M059J (cell line): ENCODE results near the gene SIGLEC9. TPM values are rescaled to one million over a fixed set of nuclear protein-coding genes. Genes with fewer than 3 reads are reported as not detected.
"Not testable (repeated sequence)": the region's sequence is repeated elsewhere in the genome, so short reads cannot be mapped to it uniquely, and the experiment has no call there.

Experiments
- DNase-seq: peaks from one replicate; pipeline ENCODE4 v3.0.0-alpha.2; 2012; ENCODE audit warnings: low read depth
- total RNA-seq: library from RNA; depleted of rRNA; stranded (reverse); fragments of >200 nt; shearing (Covaris generic); gene quantifications from 2 replicates; pipeline ENCODE4 v1.2.3, GENCODE V29; 2014

SIGLEC9 gene
- total RNA-seq, 1 experiment from 2014 or later = 0.27 TPM

DNA sequence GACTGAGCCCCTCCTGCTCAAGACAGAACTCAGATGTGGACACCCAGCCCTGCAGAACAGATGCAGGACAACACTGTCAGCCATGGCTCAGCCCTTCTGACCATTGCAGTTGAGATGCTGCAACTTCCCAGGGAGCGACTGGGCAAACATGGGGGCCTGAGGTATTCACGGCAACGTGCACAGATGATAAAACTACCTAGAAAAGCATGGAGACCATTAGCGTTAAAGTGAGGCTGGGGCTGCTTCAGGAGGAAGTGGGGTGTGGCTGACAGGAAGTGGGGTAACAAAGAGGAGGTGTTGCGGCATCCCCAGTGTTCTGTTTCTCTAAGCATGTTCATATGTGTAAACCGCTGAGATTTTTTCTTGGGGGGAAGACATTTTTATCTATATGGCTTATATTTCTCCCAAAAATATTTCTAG is 1.3 kb upstream of the SIGLEC9 start:
- DNase-seq = no peak

DNA sequence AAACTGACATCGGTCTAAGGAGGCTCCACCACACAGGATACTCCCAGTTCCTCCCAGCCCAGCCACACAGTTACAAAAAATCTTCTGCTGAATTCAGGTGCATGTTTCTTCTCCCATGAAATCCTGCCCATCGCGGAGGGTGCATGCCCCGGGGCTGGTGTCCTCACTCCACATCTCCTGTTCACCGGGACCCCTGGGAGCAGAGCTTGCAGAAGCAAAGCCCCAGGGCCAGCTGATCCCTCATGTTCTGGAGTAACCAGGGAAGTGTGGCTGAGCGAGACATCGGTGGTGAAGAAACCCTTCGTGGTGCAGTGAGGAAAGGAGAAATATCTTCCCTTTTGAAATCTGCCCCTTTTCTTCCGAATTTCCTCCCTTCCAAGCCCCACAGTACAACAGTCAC is 904 bp upstream of the SIGLEC9 start:
- no peak for DNase-seq

DNA sequence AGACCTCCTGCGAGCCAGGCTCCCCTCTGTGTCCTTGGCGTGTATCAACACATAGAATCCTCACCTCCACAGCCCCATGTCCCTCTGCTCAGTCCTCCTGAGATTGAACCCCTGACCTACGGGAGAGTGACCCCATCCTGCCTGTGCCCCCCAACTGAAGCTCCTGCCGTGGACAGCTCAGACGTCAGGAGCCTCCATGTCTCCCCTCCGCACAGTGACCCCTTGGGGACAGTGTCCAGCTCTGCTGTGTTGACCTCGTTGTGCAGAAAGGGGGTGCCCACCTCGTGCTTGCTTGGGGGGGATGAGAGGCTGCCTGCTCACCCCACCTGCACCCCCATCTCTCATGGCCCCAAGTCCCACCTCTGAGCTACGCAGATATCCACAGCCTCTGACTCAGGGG is 490 bp upstream of the SIGLEC9 start:
- DNase-seq = no peak

DNA sequence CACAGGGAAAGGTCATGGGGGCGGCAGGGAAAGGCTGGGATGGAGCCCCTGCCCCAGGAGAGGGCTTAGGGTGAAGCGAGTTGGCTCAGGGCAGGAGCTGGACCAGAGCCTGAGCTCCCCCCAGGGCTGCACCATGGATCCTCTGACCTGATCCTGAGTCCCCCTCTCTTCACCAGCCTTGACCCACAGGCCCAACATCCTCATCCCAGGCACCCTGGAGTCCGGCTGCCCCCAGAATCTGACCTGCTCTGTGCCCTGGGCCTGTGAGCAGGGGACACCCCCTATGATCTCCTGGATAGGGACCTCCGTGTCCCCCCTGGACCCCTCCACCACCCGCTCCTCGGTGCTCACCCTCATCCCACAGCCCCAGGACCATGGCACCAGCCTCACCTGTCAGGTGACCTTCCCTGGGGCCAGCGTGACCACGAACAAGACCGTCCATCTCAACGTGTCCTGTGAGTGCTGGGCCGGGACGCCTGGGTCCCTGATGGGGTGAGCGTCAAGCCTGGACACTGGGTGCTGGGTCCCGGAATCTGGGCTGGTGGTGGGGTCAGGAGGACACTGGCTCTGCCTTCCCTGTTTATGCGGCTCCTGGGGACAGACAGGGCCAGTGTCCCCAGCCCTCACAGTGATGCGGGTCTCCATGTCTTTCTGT is 842 bp downstream of the SIGLEC9 start:
- DNase-seq = no peak

DNA sequence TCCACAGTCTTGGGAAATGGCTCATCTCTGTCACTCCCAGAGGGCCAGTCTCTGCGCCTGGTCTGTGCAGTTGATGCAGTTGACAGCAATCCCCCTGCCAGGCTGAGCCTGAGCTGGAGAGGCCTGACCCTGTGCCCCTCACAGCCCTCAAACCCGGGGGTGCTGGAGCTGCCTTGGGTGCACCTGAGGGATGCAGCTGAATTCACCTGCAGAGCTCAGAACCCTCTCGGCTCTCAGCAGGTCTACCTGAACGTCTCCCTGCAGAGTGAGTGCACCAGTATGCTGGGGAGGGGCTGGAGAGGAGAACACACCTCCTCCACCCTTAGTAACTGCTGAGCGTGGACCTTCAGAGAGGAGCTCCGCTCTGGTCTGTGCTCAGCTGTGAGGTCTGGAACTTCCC is 2.3 kb downstream of the SIGLEC9 start:
- no peak for DNase-seq

DNA sequence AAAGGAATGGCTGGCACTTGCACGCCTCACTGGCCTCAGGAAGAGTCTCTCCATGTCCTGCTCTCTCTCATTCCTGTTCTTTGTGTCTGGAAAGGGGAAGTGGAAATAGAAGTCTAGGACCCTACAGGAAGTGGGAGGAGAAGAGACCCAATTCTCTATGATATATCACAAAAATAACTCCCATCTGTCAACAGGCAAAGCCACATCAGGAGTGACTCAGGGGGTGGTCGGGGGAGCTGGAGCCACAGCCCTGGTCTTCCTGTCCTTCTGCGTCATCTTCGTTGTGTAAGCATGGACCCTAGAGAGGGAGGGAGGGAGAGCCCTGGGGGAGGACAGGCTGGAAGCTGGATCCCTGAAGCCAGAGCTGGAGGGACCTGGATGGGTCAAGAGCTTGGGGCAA is 3.0 kb downstream of the SIGLEC9 start:
- no peak for DNase-seq

DNA sequence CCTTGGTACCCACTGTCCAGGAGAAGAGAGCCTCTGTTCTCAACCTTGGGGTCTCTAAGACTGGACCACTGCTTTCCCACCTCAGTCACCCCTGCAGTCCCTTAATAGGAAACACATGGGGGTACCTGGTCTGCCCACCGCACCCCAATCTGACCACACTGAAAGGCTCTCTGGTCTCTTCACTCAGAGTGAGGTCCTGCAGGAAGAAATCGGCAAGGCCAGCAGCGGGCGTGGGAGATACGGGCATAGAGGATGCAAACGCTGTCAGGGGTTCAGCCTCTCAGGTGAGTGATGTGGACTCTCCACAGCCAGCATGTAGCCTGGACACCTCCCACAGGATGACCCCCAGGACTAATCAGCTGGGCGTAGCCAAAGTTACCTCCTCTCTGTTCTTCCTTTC is 3.5 kb downstream of the SIGLEC9 start:
- DNase-seq = no peak

DNA sequence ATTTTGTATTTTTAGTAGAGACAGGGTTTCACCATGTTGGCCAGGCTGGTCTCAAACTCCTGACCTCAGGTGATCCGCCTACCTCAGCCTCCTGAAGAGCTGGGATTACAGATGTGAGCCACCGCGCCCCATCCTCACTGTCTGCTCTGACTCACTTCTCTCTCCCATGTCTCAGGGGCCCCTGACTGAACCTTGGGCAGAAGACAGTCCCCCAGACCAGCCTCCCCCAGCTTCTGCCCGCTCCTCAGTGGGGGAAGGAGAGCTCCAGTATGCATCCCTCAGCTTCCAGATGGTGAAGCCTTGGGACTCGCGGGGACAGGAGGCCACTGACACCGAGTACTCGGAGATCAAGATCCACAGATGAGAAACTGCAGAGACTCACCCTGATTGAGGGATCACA is 5.0 kb downstream of the SIGLEC9 start:
- no peak for DNase-seq

DNA sequence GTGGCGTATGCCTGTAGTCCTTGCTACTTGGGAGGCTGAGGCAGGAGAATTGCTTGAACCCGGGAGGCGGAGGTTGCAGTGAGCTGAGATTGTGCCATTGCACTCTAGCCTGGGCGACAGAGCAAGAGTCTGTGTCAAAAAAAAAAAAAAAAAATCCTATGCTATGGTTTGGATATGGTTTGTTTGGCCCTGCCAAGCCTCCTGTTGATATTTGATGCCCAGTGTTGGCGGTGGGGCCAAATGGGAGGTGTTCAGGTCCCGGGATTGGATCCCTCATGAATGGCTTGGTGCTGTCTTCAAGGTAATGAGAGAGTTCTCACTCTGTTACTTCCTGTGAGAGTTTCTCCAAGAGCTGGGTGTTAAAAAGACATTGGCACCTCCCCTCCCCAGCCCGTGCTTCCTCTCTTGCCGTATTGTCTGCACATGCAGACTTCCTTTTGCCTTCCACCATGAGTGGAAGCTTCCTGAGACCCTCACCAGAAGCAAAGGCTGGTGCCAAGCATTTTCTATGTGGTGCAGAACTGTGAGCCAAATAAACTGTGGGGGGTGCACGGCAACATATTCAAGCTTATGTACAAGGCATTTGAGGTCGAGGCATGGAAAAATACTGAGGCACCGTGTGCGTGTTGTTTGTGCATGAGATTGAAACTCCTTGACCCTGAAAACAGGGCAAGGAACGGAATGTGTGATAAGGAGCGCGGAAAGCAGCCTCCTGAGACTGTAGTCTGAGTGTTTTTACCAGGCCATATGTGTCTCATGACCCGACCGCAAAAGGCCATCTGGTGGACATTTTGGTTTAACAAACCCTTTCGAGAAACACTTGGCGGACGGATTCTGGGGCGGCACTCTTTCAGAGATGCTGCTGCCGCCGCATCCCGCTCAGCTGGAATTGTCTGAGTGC is 7.3 kb downstream of the SIGLEC9 start:
- DNase-seq = no peak

DNA sequence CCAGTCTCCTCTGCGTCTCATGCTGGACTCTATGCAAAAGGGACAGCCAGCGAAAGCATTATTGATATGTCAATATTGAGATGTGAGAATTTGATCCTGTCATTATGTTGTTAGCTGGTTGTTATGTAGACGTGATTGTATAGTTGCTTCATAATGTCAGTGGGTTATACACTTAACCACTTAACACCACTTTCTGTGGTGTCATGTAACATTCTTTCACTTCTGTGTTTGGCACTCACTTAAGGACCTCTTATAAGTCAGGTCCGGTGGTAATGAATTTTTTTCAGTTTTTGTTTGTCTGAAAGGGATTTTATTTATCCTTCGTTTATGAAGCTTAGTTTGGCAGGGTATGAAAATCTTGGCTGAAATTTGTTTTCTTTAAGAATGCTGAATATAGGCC is 10.3 kb downstream of the SIGLEC9 start:
- DNase-seq = no peak

DNA sequence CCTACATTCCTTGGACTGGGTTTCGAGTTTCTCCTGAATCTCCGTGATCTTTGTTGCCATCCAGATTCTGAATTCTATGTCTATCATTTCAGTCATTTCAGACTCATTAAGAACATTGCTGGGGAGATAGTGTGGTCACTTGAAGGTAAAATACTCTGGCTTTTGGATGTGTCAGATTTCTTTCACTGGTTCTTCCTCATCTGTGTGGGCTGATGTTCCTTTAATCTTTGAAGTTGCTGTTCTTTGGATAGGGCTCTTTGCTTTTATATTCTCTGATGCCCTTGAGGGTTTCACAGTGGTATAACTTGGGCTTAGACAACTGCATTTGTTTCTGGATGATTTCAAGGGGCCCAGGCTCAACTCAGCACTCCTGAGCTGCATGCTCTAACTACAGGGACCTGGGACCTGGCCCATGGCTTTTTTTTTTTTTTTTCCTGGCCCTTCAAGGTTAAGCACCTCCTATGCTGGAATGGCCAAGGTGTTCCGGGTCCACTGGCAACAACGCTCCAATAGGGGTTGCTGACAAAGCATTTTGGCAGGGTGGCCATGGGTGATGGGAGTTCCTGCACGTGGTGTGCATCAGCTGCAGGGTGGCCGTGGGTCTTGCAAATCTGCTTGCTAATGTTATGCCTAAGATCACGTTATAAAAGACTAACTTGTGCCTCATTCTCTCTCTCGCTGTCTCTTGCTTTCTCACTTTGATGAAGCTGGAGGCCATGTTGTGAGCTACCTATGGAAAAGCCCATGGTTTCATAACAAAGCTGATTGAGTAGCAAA is 11.5 kb downstream of the SIGLEC9 start:
- DNase-seq = no peak

DNA sequence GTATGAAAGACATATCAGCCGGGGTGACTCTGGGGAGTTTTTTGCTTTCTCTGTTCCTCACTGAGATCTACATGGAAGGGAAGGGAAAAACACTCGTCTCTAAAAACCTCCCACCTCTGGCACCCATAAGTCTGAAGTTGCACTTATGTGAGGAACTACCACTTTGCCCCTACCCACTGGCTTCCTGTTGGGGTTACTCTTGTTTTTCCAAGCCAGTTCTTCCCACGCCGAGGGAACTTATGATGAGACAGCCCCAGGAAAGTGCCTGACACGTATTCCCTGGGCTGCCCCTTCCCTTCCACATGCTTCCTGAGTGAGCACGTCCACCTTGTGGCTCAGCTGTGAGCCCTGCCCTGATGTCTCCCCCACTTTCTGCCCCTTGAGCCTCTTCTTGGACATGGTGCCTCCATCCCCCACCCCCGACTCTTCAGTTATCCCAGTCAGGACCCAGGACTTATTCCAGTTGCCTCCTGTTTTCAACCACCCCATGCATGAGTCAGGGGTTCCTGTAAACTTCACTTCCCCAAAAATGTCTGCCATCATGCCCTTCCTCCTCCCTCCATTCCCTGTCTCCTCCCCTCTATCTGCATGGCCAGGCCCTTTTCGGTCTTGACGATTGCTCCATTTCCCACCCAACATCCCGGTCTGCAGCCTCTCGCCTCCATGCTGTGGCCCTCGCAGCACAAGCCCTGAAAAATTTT is 12.3 kb downstream of the SIGLEC9 start:
- no peak for DNase-seq

DNA sequence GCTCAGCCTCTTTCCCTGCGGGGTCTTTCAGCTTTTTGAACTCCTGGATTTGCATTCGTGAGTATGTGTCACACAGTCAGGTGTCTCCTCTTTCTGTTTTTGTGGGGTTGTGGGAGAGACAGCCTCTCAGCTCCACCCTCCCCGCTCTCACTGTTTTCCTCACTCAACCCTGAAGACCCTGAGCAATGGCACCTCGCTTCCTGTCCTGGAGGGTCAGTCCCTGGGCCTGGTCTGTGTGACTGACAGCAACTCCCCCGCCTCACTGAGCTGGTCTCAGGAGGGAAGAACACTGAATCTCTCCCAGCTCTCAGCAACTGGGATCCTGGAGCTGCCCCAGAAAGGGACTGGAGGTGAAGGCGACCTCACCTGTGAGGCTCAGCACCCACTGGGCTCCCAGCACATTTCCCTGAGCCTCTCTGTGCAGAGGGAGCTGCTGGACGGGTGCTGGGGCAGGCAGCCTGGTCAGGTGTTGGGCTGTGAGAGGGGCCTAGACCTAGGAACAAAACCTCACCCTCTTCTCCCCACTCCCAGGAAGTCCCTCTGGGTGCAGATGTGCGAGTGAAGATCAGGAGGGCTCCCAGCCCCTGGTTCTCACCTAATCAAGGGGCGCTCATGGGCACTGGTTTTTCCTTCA is 13.2 kb downstream of the SIGLEC9 start:
- DNase-seq = no peak

DNA sequence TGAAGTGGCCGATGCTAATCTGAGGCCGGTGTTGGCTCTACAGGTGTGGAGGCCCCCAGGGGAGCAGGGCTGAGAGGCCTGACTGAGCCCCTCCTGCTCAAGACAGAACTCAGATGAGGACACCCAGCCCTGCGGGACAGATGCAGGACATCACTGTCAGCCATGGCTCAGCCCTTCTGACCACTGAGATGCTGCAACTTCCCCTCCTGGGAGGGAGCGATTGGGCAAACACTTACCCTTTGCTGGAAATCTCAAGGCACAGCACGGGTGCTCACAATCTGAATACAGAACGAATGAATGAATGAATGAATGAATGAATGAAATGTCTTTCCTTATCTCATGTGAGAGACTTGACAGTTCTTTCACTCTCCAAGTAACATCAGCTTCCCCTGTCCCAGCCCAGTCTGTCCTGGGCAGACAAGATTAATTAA is 13.9 kb downstream of the SIGLEC9 start:
- no peak for DNase-seq

DNA sequence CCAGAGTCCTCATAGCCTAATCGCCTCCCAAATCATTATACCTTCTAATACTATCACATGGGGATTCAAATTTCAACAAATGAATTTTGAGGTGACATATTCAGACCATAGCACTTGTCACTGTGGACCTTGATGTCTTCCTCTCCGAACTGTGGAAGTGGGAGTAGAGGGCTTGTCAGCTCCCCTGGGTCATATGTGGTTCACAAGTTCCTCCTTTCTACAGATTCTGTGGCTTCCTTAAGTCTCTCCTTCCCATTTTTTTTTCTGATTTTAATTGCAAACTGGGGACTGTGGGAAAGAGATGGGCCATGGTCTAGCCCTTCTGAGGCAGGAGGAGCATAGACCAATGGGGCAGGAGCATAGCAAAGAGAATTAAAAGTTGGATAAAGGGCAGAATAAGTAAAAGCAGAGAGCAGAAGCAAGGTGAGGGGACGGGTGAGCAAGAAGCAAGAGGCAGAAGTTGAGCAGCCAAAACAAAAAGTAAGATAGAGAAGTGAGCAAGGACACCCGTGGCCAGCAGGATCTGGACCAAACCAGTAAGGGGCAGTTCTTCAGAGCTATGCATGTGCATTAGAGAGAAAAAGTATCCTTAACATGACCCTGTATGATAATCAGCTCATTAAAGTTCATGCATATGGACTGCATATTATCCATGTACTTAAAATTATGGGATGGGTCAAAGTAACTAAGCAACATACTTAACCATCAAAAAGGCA is 14.8 kb downstream of the SIGLEC9 start:
- DNase-seq = no peak

DNA sequence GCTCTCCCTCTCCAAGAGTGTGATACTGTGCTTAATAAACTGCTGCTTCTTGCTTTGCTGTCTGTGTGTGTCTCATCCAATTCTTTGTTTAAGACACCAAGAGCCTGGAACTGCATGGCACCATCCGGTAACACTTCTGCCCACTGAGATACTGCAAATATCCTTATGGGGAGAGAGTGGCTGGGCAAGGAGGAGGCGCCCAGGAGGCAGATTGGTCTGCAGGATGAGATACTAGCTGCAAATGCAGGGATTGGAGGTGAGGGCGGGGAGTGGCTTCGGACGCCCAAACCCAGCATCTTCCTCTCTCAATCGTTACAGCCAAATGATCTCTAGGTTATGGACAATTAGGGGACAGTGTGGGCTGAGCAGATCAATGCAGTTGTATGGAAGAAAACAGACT is 15.7 kb downstream of the SIGLEC9 start:
- no peak for DNase-seq

DNA sequence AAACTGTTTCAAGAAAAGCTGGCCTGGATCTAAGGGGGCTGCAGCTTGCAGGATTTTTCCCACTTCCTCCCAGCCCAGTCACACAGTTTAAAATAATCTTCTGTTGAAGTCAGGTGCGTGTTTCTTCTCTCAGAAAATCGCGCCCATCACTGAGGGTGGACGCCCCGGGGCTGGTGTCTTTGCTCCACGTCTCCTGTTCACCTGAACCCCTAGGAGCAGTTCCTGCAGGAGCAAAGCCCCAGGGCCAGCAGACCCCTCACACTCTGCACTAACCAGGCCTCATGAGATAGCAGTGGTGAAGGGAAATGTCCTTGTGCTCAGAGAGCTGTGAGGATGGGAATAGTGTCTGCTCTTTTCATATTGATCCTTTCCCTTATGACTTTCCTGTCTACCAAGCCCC is 16.5 kb downstream of the SIGLEC9 start:
- no peak for DNase-seq

DNA sequence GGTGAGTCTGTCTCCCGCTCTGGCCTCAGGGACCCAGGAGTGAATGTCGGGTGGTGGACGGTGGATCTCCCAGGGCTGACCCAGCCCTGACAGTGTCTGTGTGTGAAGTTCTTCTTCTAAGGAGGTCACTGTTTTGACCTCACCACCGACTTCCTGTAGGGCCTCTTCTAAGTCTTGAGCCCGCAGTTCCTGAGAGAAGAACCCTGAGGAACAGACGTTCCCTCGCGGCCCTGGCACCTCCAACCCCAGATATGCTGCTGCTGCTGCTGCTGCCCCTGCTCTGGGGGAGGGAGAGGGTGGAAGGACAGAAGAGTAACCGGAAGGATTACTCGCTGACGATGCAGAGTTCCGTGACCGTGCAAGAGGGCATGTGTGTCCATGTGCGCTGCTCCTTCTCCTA is 17.4 kb downstream of the SIGLEC9 start, which contains the start of gene SIGLEC7:
Gene SIGLEC7 (plus strand): TSS at position 183 of the 400 bp plus-strand sequence. CDS start 69 bp downstream, at position 252.
- DNase-seq = no peak

DNA sequence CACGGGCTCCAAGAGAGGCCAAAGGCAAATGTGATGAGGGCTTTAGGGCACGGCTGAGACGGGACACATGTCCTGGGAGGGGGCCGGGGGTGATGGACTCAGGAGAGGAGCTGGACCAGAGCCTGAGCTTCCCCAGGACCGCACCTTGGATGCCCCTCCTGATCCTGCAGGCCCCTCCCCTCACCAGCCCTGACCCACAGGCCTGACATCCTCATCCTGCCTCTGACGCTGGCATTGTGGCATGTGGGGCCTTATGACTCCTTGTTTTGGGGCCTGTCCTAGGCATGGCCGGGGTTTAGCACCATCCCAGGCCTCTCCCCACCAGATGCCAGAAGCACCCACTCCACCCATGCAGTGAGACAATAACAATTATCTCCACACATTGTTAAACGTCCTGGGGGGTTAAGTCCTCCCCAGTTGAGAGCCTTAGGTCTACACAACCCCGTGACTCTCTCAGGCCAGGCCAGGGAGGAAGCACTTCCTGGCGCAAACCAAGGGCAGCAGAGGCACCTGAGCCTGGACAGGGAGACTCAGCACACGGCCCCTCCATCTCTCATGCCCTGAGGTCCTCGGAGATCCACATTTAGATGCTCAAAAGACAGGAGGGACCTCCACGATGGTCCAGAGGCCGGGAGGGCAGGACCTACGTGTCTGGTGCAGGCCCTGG is 18.2 kb downstream of the SIGLEC9 start:
- DNase-seq = not testable (repeated sequence)

DNA sequence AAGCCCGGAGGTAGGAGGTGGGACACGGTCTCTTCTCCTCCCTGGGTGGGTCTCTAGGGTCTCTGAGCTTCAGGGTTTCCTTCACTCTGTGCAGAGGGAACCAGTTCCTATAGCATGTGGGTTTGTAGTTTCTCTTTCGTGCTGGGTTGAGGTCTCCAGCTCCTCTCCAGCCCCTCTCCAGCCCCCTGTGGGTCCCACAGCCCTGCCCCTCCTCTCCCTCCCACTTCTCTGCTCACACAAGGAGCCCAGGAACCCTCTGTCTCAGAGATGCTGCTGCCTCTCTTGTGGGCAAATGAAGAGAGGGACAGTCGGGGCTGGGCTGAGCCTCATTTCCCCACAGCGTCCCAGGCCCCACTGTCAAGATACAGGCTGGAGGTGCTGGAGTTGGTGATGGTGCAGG is 18.8 kb downstream of the SIGLEC9 start:
- no peak for DNase-seq
